Stimulated activated CD4-positive, alpha-beta T cell treated with anti-CD3 and anti-CD28 coated beads, TNF-alpha, amount 100 ng/mL, for 4 hours (primary cell): Measurements from ENCODE around the gene CDC73.
A peak's percentile ranks its signal among the peaks of the same experiment; 100 is the strongest.

Source experiments
- DNase-seq, 3 experiments: peaks; one replicate each; pipeline ENCODE4 v3.0.0-alpha.2; 2020; ENCODE audit warnings: low read depth in 3 of 3

CDC73 gene

GRCh38 chr1:193121616-193122593 is at the start of gene CDC73:
Gene CDC73 (plus strand): TSS chr1:193122031. CDS start chr1:193122201, 170 bp downstream.
- peak; percentile 99 to 100 (median 100) for DNase-seq

GRCh38 chr1:193077991-193078390 is 43.8 kb upstream of the CDC73 start:
- no peak for DNase-seq

- DNase-seq, result no peak
Observed at GRCh38 chr1:193079187-193079586, 42.6 kb upstream of the CDC73 start.

- DNase-seq, result no peak
Observed at GRCh38 chr1:193083365-193084088, 38.3 kb upstream of the CDC73 start.

GRCh38 chr1:193085263-193085662 is 36.6 kb upstream of the CDC73 start:
- no peak for DNase-seq

GRCh38 chr1:193086342-193086741 is 35.5 kb upstream of the CDC73 start:
- no peak for DNase-seq

GRCh38 chr1:193087893-193088292 is 33.9 kb upstream of the CDC73 start:
- DNase-seq, result no peak

GRCh38 chr1:193090865-193091264 is 31.0 kb upstream of the CDC73 start:
- no peak for DNase-seq

GRCh38 chr1:193094112-193094511 is 27.7 kb upstream of the CDC73 start:
- DNase-seq, result no peak

GRCh38 chr1:193102662-193103061 is 19.2 kb upstream of the CDC73 start:
- no peak for DNase-seq

- DNase-seq, result no peak
Observed at GRCh38 chr1:193103759-193104501, 17.9 kb upstream of the CDC73 start.

GRCh38 chr1:193104502-193104906 is 17.3 kb upstream of the CDC73 start:
- DNase-seq, result no peak

GRCh38 chr1:193104907-193105820 is 16.7 kb upstream of the CDC73 start, which contains the start of gene GLRX2:
Gene GLRX2 (minus strand): TSS chr1:193105414. CDS start chr1:193105382, 32 bp downstream.
- peak; percentile 45 to 55 (median 47) for DNase-seq

- no peak for DNase-seq
Observed at GRCh38 chr1:193105821-193106177, 16.0 kb upstream of the CDC73 start.

GRCh38 chr1:193108471-193108870 is 13.4 kb upstream of the CDC73 start:
- no peak for DNase-seq

GRCh38 chr1:193109619-193110018 is 12.2 kb upstream of the CDC73 start:
- no peak for DNase-seq

GRCh38 chr1:193110246-193110645 is 11.6 kb upstream of the CDC73 start:
- no peak for DNase-seq

GRCh38 chr1:193110864-193111263 is 11.0 kb upstream of the CDC73 start:
- DNase-seq, result no peak

GRCh38 chr1:193111641-193112090 is 10.2 kb upstream of the CDC73 start:
- no peak for DNase-seq

GRCh38 chr1:193113258-193113991 is 8.4 kb upstream of the CDC73 start:
- DNase-seq, result no peak
